HUDEP-2 (cell line): Measurements from ENCODE around the gene SEMA5B.

Experiments used
- DNase-seq, 76 experiments: peaks; one replicate each; lab custom pipeline; 2025; ENCODE audit not compliant: unreplicated experiment in 76 of 76; lab: John Stamatoyannopoulos, UW

Gene SEMA5B

GRCh38 chr3:122868322-122868721 lies 159.2 kb downstream of the SEMA5B start:
- no peak for DNase-seq

- DNase-seq = no peak
Observed at GRCh38 chr3:122864498-122864897, 163.1 kb downstream of the SEMA5B start.

GRCh38 chr3:122862381-122862780 lies 165.2 kb downstream of the SEMA5B start:
- no peak for DNase-seq
